GM12878 (cell line): ENCODE data around the gene KLF15. TPM values are rescaled to one million over a fixed set of nuclear protein-coding genes. Genes with fewer than 3 reads are reported as not detected.
A peak's percentile ranks its signal among the peaks of the same experiment; 100 is the strongest.

Source experiments
- ATAC-seq: fragments of 200-7000 bp; cut with Tn5 transposase; 3 replicates; pipeline ENCODE4 v1.9.1; 2020; ENCODE audit warnings: mild to moderate bottlenecking, moderate library complexity
- BruUV-seq: library from RNA; stranded (reverse); fragments of 400-500 nt; replicated peaks from 2 replicates; lab custom pipeline; 2021; lab: Mats Ljungman, UMichigan
- CTCF ChIA-PET: fragments of 300-600 bp; sonication (Branson Sonifier 250); formaldehyde crosslinking; extraction: SDS; loops from one replicate; lab custom pipeline; 2021; ENCODE audit warnings: inconsistent platforms; lab: Yijun Ruan, JAX
- POLR2A ChIA-PET: fragments of 350-600 bp; formaldehyde crosslinking; extraction: SDS; loops from one replicate; lab custom pipeline; 2021; ENCODE audit warnings: inconsistent platforms; lab: Charles Lee
- RAD21 ChIA-PET: fragments of 300-600 bp; sonication (Branson Sonifier 250); formaldehyde crosslinking; loops from one replicate; lab custom pipeline; 2023; ENCODE audit warnings: antibody characterized with exemption; ENCODE audit not compliant: unreplicated experiment; lab: Charles Lee
- SMC1A ChIA-PET: fragments of 300-600 bp; sonication (Branson Sonifier 250); formaldehyde crosslinking; loops from one replicate; lab custom pipeline; 2023; ENCODE audit not compliant: unreplicated experiment, uncharacterized antibody; lab: Charles Lee
- DNase-seq: peaks from one replicate; pipeline ENCODE4 v3.0.0-alpha.2; 2011; ENCODE audit warnings: low read depth, low spot score
- FAIRE-seq: peaks from 3 replicates; lab custom pipeline; 2011; peaks lifted over from hg19 to GRCh38; lab: Jason Lieb, UNC
- H2AFZ ChIP-seq: 2 replicates; pipeline ENCODE4 v1.6.0; 2011; ENCODE audit warnings: low read depth, low read length, control low read depth; ENCODE audit not compliant: control insufficient read depth
- H3K27ac ChIP-seq: 2 replicates; pipeline ENCODE4 v1.5.1; 2011; ENCODE audit warnings: control low read depth; ENCODE audit not compliant: control insufficient read depth, insufficient read depth
- H3K27me3 ChIP-seq, 2 experiments: replicated peaks in 1 of 2; 2 replicates each; pipeline versions ENCODE4 v1.6.0 to v1.6.1; 2011; ENCODE audit warnings: low read length in 1 of 2; ENCODE audit not compliant: control insufficient read depth in 2 of 2, insufficient read depth in 2 of 2
- H3K36me3 ChIP-seq, 2 experiments: 2 replicates each; pipeline ENCODE4 v1.5.1; 2011; ENCODE audit warnings: low read length in 1 of 2; ENCODE audit not compliant: control insufficient read depth in 2 of 2, insufficient read depth in 2 of 2
- H3K4me1 ChIP-seq: 2 replicates; pipeline ENCODE4 v1.6.1; 2011; ENCODE audit warnings: mild to moderate bottlenecking, low read length, moderate library complexity, mixed read lengths; ENCODE audit not compliant: control insufficient read depth, insufficient read depth
- H3K4me2 ChIP-seq: 2 replicates; pipeline ENCODE4 v1.6.0; 2011; ENCODE audit warnings: control low read depth; ENCODE audit not compliant: control insufficient read depth, insufficient read depth
- H3K4me3 ChIP-seq: fragments of 200-600 bp; sonication (generic); 2 replicates; pipeline ENCODE4 v1.5.1; 2016
- H3K79me2 ChIP-seq: 2 replicates; pipeline ENCODE4 v1.6.0; 2011; ENCODE audit warnings: low read length; ENCODE audit not compliant: control insufficient read depth, insufficient read depth
- H3K9ac ChIP-seq: 2 replicates; pipeline ENCODE4 v1.8.0; 2011; ENCODE audit warnings: low read length, control low read depth, mixed read lengths; ENCODE audit not compliant: control insufficient read depth, insufficient read depth
- H3K9me3 ChIP-seq: replicated peaks from 3 replicates; pipeline ENCODE4 v1.5.1; 2011; ENCODE audit warnings: mild to moderate bottlenecking, low read length; ENCODE audit not compliant: control insufficient read depth, insufficient read depth
- H4K20me1 ChIP-seq: 2 replicates; pipeline ENCODE4 v1.6.0; 2011; ENCODE audit not compliant: control insufficient read depth, insufficient read depth
- BRCA1 ChIP-seq: IDR thresholded peaks from 2 replicates; pipeline ENCODE4 v1.6.1; 2011; ENCODE audit warnings: low read depth, low read length, improper control_type of control experiment
- CBX3 ChIP-seq: fragments of 200-600 bp; sonication (generic); IDR thresholded peaks from 2 replicates; pipeline ENCODE4 v1.6.1; 2016; ENCODE audit warnings: low read depth, borderline replicate concordance
- CREM ChIP-seq: IDR thresholded peaks from 2 replicates; pipeline ENCODE4 v1.6.1; 2014; ENCODE audit warnings: antibody characterized with exemption, low read depth
- DPF2 ChIP-seq: fragments of 450-650 bp; IDR thresholded peaks from 2 replicates; pipeline ENCODE4 v1.6.1; 2017; ENCODE audit warnings: mild to moderate bottlenecking
- ETV6 ChIP-seq, 2 experiments: fragments of 450-650 bp in 1 of 2; IDR thresholded peaks in 1 of 2; conservative IDR thresholded peaks in 1 of 2; 2 replicates each; pipeline ENCODE4 v1.6.1; 2014; ENCODE audit warnings: antibody characterized with exemption in 1 of 2, borderline replicate concordance in 1 of 2, low read depth in 1 of 2, mild to moderate bottlenecking in 1 of 2, moderate library complexity in 1 of 2
- MTA3 ChIP-seq: IDR thresholded peaks from 2 replicates; pipeline ENCODE4 v1.6.1; 2012; ENCODE audit warnings: low read length, inconsistent platforms, borderline replicate concordance
- NRF1 ChIP-seq: conservative IDR thresholded peaks from 2 replicates; pipeline ENCODE4 v1.6.1; 2011; ENCODE audit warnings: mild to moderate bottlenecking, low read depth, low read length, improper control_type of control experiment
- YBX1 ChIP-seq: fragments of 450-650 bp; IDR thresholded peaks from 2 replicates; pipeline ENCODE4 v1.6.1; 2016; ENCODE audit warnings: antibody characterized with exemption
- ZBTB40 ChIP-seq: fragments of 450-650 bp; IDR thresholded peaks from 2 replicates; pipeline ENCODE4 v1.6.1; 2016; ENCODE audit warnings: mild to moderate bottlenecking, moderate library complexity, borderline replicate concordance
- WGBS: methylation state at CpG from one replicate; pipeline ENCODE4 v1.1.6; 2016; ENCODE audit warnings: low lambda C conversion rate; ENCODE audit not compliant: insufficient replicate concordance, insufficient coverage; ENCODE audit errors: missing lambda C conversion rate; 5-methylcytosine and 5-hydroxymethylcytosine counted together
- in situ Hi-C: fragments of 300-500 bp; cut with MboI; formaldehyde crosslinking; loops from 9 replicates; pipeline ENCODE4 v1.14.3; 2018; ENCODE audit warnings: mixed read lengths
- intact Hi-C: fragments of 100-400 bp; cut with micrococcal nuclease; formaldehyde crosslinking; loops from one replicate; pipeline ENCODE4 v1.14.2; 2022; ENCODE audit not compliant: unreplicated experiment
- polyA plus RNA-seq, 11 experiments: library from polyadenylated mRNA; depleted of rRNA in 4 of 11; unstranded in 6 of 11; stranded (reverse) in 5 of 11; fragments of >200 nt; fragmentation: Nextera tagmentation in 4 of 11; fragmentation: Illumina TruSeq in 1 of 11; extraction: Ambion mirVana in 4 of 11; extraction: Trizol in 1 of 11; gene quantifications; 1 replicate in 1 of 11; 2 replicates in 10 of 11; pipeline versions ENCODE4 v1.2.1 to v1.2.3, GENCODE V29; 2011 to 2016; ENCODE audit warnings: inconsistent platforms in 2 of 11, missing spikeins in 2 of 11, low read depth in 1 of 11
- total RNA-seq, 4 experiments: library from RNA; depleted of rRNA in 3 of 4; stranded (reverse); fragments of >200 nt in 3 of 4; fragmentation: Illumina TruSeq in 1 of 4; extraction: Trizol in 1 of 4; gene quantifications; 2 replicates each; pipeline versions ENCODE4 v1.2.1 to v1.2.3, GENCODE V29; 2013 to 2021

The KLF15 gene
- total and polyA plus RNA-seq, 10 of the 15 experiments (the other 5 are each of a cell fraction or from before 2014, with no cell fraction given), result 0.15 TPM; not detected in 9

GRCh38 chr3:126314790-126315658 is 42.2 kb downstream of the KLF15 start (continued):
- TF ChIP-seq BRCA1, result no peak
- no peak for TF ChIP-seq CBX3
- TF ChIP-seq, all 136 proteins: peak for 0

GRCh38 chr3:126314305-126314789 is 42.9 kb downstream of the KLF15 start:
- no peaks in the 10 kb centered on the region for H3K36me3 ChIP-seq
- ATAC-seq (no peak), DNase-seq (no peak), FAIRE-seq (no peak)
- intact Hi-C loops, result no loop called here
- 3% methylated on average over 4 of the region's 4 CpGs for WGBS
- in situ Hi-C loops, result no loop called here
- no peaks in the 10 kb centered on the region for H3K4me1 ChIP-seq
- ChIA-PET SMC1A (no interaction called here), RAD21 (no interaction called here), POLR2A (no interaction called here), CTCF (no interaction called here)
- no peak for TF ChIP-seq YBX1
- H3K27ac ChIP-seq, result no peak overlapping the region
- H3K79me2 ChIP-seq, result no peaks in the 10 kb centered on the region
- peaks cover 0 to 2% of the 10 kb centered on the region in 2 experiments; a peak in 3 of 4 replicates for H3K27me3 ChIP-seq
- no peaks in the 10 kb centered on the region for H3K9me3 ChIP-seq
- H4K20me1 ChIP-seq, result no peaks in the 10 kb centered on the region
- no peak overlapping the region for H3K4me3 ChIP-seq
- H2AFZ ChIP-seq, result no peak overlapping the region
- no peak overlapping the region for H3K9ac ChIP-seq
- H3K4me2 ChIP-seq, result no peak overlapping the region
- no TSS peak for BruUV-seq

- Histone ChIP-seq H3K9ac (no peak overlapping the region), H3K36me3 (no peaks in the 10 kb centered on the region), H2AFZ (no peak overlapping the region), H4K20me1 (no peaks in the 10 kb centered on the region), H3K4me3 (no peak overlapping the region), H3K27me3 (peaks cover 0 to under 1% of the 10 kb centered on the region in 2 experiments; a peak in 3 of 4 replicates), H3K4me1 (no peaks in the 10 kb centered on the region), H3K9me3 (no peaks in the 10 kb centered on the region), H3K4me2 (no peak overlapping the region), H3K79me2 (no peaks in the 10 kb centered on the region), H3K27ac (no peak overlapping the region)
- in situ Hi-C loops (no loop called here), intact Hi-C loops (no loop called here)
- ATAC-seq, result no peak
- no TSS peak for BruUV-seq
- RAD21 ChIA-PET, result no interaction called here
- 41% methylated on average over 6 of the region's 6 CpGs for WGBS
- no peak for FAIRE-seq
- POLR2A ChIA-PET, result no interaction called here
- SMC1A ChIA-PET, result no interaction called here
- CTCF ChIA-PET, result no interaction called here
- DNase-seq, result no peak
- no peak for TF ChIP-seq ETV6 (conservative IDR thresholded peaks at IDR 0.05 in 1 of 2, IDR thresholded peaks at IDR 0.05 in 1 of 2; ENCODE audit: borderline replicate concordance in 1 of 2, low read depth in 1 of 2)
- peak; percentile 46; the same call in 1 of the 2 replicates for TF ChIP-seq ZBTB40
- TF ChIP-seq DPF2, result no peak
- TF ChIP-seq NRF1, result no peak
- no peak for TF ChIP-seq MTA3
- TF ChIP-seq CREM, result no peak
These were observed 43.5 kb downstream of the KLF15 start for GRCh38 chr3:126313580-126314304.
